GM19099 (cell line): ENCODE results near the gene FAM20C.

Experiments
- POLR2A ChIP-seq: IDR thresholded peaks from 3 replicates; pipeline ENCODE4 v1.6.1; 2011; ENCODE audit warnings: low read depth; ENCODE audit not compliant: insufficient read length; ENCODE audit errors: extremely low read depth

Gene FAM20C

GRCh38 chr7:191105-191980 is 1.0 kb upstream of the FAM20C start:
- TF ChIP-seq POLR2A: no peak

GRCh38 chr7:192701-193480 is 520 bp downstream of the FAM20C start:
- no peak for TF ChIP-seq POLR2A

- no peak for TF ChIP-seq POLR2A
Measured at GRCh38 chr7:193481-194251, 1.3 kb downstream of the FAM20C start.

- no peak for TF ChIP-seq POLR2A
Measured at GRCh38 chr7:194252-195009, 2.1 kb downstream of the FAM20C start.

GRCh38 chr7:195010-195829 is 2.8 kb downstream of the FAM20C start:
- TF ChIP-seq POLR2A: no peak

- TF ChIP-seq POLR2A: no peak
Measured at GRCh38 chr7:195830-196128, 3.4 kb downstream of the FAM20C start.

- TF ChIP-seq POLR2A: no peak
Measured at GRCh38 chr7:196283-196682, 3.9 kb downstream of the FAM20C start.

- no peak for TF ChIP-seq POLR2A
Measured at GRCh38 chr7:196778-197321, 4.5 kb downstream of the FAM20C start.

GRCh38 chr7:197413-198335 is 5.3 kb downstream of the FAM20C start:
- no peak for TF ChIP-seq POLR2A

- no peak for TF ChIP-seq POLR2A
Measured at GRCh38 chr7:199483-200249, 7.3 kb downstream of the FAM20C start.

GRCh38 chr7:200290-200689 is 7.9 kb downstream of the FAM20C start:
- TF ChIP-seq POLR2A: no peak

- TF ChIP-seq POLR2A: no peak
Measured at GRCh38 chr7:200704-201103, 8.3 kb downstream of the FAM20C start.
